SK-N-SH (cell line): ENCODE results near the gene MYO18A. TPM values are rescaled to one million over a fixed set of nuclear protein-coding genes. Genes with fewer than 3 reads are reported as not detected.

Experiments
- CTCF ChIA-PET: fragments of 300-600, 350-600 bp; formaldehyde crosslinking; extraction: SDS; loops from one replicate; lab custom pipeline; 2021; lab: Yijun Ruan, JAX
- POLR2A ChIA-PET: fragments of 350-600 bp; sonication (Branson Sonifier 250); formaldehyde crosslinking; extraction: SDS; loops from one replicate; lab custom pipeline; 2020; ENCODE audit warnings: antibody characterized with exemption, inconsistent platforms; lab: Yijun Ruan, JAX
- DNase-seq: peaks from one replicate; pipeline ENCODE4 v3.0.0; 2012
- H2AFZ ChIP-seq: fragments of 200-600 bp; sonication (generic); 2 replicates; pipeline ENCODE4 v1.8.1; 2016; ENCODE audit warnings: antibody characterized with exemption, mild to moderate bottlenecking, low read depth
- H3F3A ChIP-seq: fragments of 200-600 bp; sonication (generic); replicated peaks from 2 replicates; pipeline ENCODE3; 2016; ENCODE audit warnings: antibody characterized with exemption, mild to moderate bottlenecking; ENCODE audit not compliant: insufficient read depth
- H3K27ac ChIP-seq, 2 experiments: fragments of 200-500 bp in 1 of 2; fragments of 200-600 bp in 1 of 2; sonication (Bioruptor generic) in 1 of 2; sonication (generic), shearing (Covaris generic) in 1 of 2; 2 replicates each; pipeline versions ENCODE4 v1.5.1 to v1.6.1; 2014 to 2016; ENCODE audit warnings: low read depth in 2 of 2, inconsistent platforms in 1 of 2, low read length in 1 of 2, mild to moderate bottlenecking in 1 of 2, mixed read lengths in 1 of 2
- H3K27me3 ChIP-seq: fragments of 200-600 bp; sonication (generic), shearing (Covaris generic); 2 replicates; pipeline ENCODE4 v1.6.1; 2016; ENCODE audit warnings: mixed run types; ENCODE audit not compliant: insufficient read depth
- H3K36me3 ChIP-seq, 2 experiments: fragments of 200-500 bp in 1 of 2; fragments of 200-600 bp in 1 of 2; sonication (Bioruptor generic) in 1 of 2; sonication (generic) in 1 of 2; replicated peaks in 1 of 2; 2 replicates each; pipeline versions ENCODE3 to v1.5.1; 2014 to 2016; ENCODE audit warnings: low read length in 1 of 2, mild to moderate bottlenecking in 1 of 2; ENCODE audit not compliant: insufficient read depth in 2 of 2, control insufficient read depth in 1 of 2
- H3K4me1 ChIP-seq, 2 experiments: fragments of 200-500 bp in 1 of 2; fragments of 200-600 bp in 1 of 2; sonication (Bioruptor generic) in 1 of 2; sonication (generic), shearing (Covaris generic) in 1 of 2; 2 replicates each; pipeline versions ENCODE4 v1.5.1 to v1.6.1; 2014 to 2016; ENCODE audit warnings: low read depth in 1 of 2, low read length in 1 of 2, mixed run types in 1 of 2; ENCODE audit not compliant: insufficient read depth in 2 of 2, control insufficient read depth in 1 of 2
- H3K4me2 ChIP-seq: fragments of 200-600 bp; sonication (generic), shearing (Covaris generic); 2 replicates; pipeline ENCODE4 v1.6.1; 2017; ENCODE audit warnings: mixed run types
- H3K4me3 ChIP-seq, 2 experiments: fragments of 200-500 bp in 1 of 2; fragments of 200-600 bp in 1 of 2; sonication (Bioruptor generic) in 1 of 2; sonication (generic), shearing (Covaris generic) in 1 of 2; 2 replicates each; pipeline versions ENCODE4 v1.5.1 to v1.8.1; 2014 to 2016; ENCODE audit warnings: low read depth in 2 of 2, inconsistent platforms in 1 of 2, low read length in 1 of 2, mild to moderate bottlenecking in 1 of 2, mixed read lengths in 1 of 2, moderate library complexity in 1 of 2
- H3K79me2 ChIP-seq: fragments of 200-600 bp; sonication (generic); 2 replicates; pipeline ENCODE4 v1.8.1; 2017; ENCODE audit warnings: mild to moderate bottlenecking; ENCODE audit not compliant: insufficient read depth
- H3K9ac ChIP-seq: fragments of 200-600 bp; sonication (generic); 2 replicates; pipeline ENCODE4 v1.6.1; 2017; ENCODE audit warnings: mixed run types
- H3K9me2 ChIP-seq: fragments of 200-600 bp; sonication (generic); 2 replicates; pipeline ENCODE4 v1.6.1; 2017; ENCODE audit warnings: mixed run types
- H3K9me3 ChIP-seq: fragments of 200-600 bp; sonication (generic); 2 replicates; pipeline ENCODE4 v1.6.1; 2017; ENCODE audit warnings: mixed run types, mild to moderate bottlenecking, moderate library complexity
- H4K20me1 ChIP-seq: fragments of 200-600 bp; sonication (generic); 2 replicates; pipeline ENCODE4 v1.6.1; 2017; ENCODE audit warnings: mild to moderate bottlenecking, mixed run types; ENCODE audit not compliant: insufficient read depth
- CHD2 ChIP-seq: fragments of 150-350 bp; IDR thresholded peaks from 2 replicates; pipeline ENCODE4 v1.6.1; 2018; ENCODE audit warnings: low read length; ENCODE audit not compliant: partially characterized antibody
- ELF1 ChIP-seq: IDR thresholded peaks from 2 replicates; pipeline ENCODE4 v1.4.0; 2012
- EP300 ChIP-seq, 2 experiments: IDR thresholded peaks; 2 replicates each; pipeline versions ENCODE4 v1.4.0 to v1.6.1; 2012; ENCODE audit warnings: borderline replicate concordance in 1 of 2, low read depth in 1 of 2, low read length in 1 of 2
- EZH2phosphoT487 ChIP-seq: fragments of 200-600 bp; sonication (generic); IDR thresholded peaks from 2 replicates; pipeline ENCODE4 v1.6.1; 2017; ENCODE audit warnings: low read depth, mixed run types, mild to moderate bottlenecking, antibody characterized with exemption, moderate library complexity, borderline replicate concordance
- FOSL2 ChIP-seq: IDR thresholded peaks from 2 replicates; pipeline ENCODE4 v1.4.0; 2012; ENCODE audit warnings: low read depth, mild to moderate bottlenecking, moderate library complexity, borderline replicate concordance
- GATA2 ChIP-seq: sonication (generic); formaldehyde crosslinking; IDR thresholded peaks from 2 replicates; pipeline ENCODE4 v1.5.0; 2020; ENCODE audit warnings: mild to moderate bottlenecking, missing genetic modification reagents
- IRF3 ChIP-seq: fragments of 150-350 bp; IDR thresholded peaks from 2 replicates; pipeline ENCODE4 v1.6.1; 2016; ENCODE audit warnings: mild to moderate bottlenecking, low read depth, low read length
- JUND ChIP-seq: IDR thresholded peaks from 2 replicates; pipeline ENCODE4 v1.4.0; 2012
- MAX ChIP-seq: IDR thresholded peaks from 2 replicates; pipeline ENCODE4 v1.4.0; 2012; ENCODE audit warnings: low read depth
- MXI1 ChIP-seq: IDR thresholded peaks from 2 replicates; pipeline ENCODE4 v1.6.1; 2012; ENCODE audit warnings: mild to moderate bottlenecking, low read depth, low read length, improper control_type of control experiment
- NRF1 ChIP-seq: IDR thresholded peaks from 2 replicates; pipeline ENCODE4 v1.6.1; 2012; ENCODE audit warnings: low read depth, mild to moderate bottlenecking, low read length
- PBX3 ChIP-seq: IDR thresholded peaks from 2 replicates; pipeline ENCODE4; 2012
- RCOR1 ChIP-seq: fragments of 150-350 bp; IDR thresholded peaks from 2 replicates; pipeline ENCODE4 v1.6.1; 2017; ENCODE audit warnings: antibody characterized with exemption, low read length
- RXRA ChIP-seq: IDR thresholded peaks from 2 replicates; pipeline ENCODE4 v1.4.0; 2012; ENCODE audit warnings: low read depth, mild to moderate bottlenecking, borderline replicate concordance
- TAF1 ChIP-seq: IDR thresholded peaks from 2 replicates; pipeline ENCODE4 v1.6.1; 2012; ENCODE audit warnings: low read depth, mild to moderate bottlenecking, low read length, moderate library complexity, borderline replicate concordance
- TEAD4 ChIP-seq: IDR thresholded peaks from 2 replicates; pipeline ENCODE4 v1.4.0; 2012; ENCODE audit warnings: mild to moderate bottlenecking, borderline replicate concordance; ENCODE audit not compliant: insufficient read depth
- USF2 ChIP-seq: fragments of 150-350 bp; IDR thresholded peaks from 2 replicates; pipeline ENCODE4 v1.6.1; 2017; ENCODE audit warnings: antibody characterized with exemption, low read length, low read depth, borderline replicate concordance
- ZBTB33 ChIP-seq: IDR thresholded peaks from 2 replicates; pipeline ENCODE4 v1.4.0; 2012; ENCODE audit warnings: low read depth, borderline replicate concordance
- WGBS: methylation state at CpG from one replicate; pipeline ENCODE4 v1.1.6; 2017; ENCODE audit warnings: low lambda C conversion rate; 5-methylcytosine and 5-hydroxymethylcytosine counted together
- polyA plus RNA-seq, 3 experiments: library from polyadenylated mRNA; depleted of rRNA; stranded (reverse); fragments of >200 nt; gene quantifications; 2 replicates each; pipeline ENCODE4 v1.2.3, GENCODE V29; 2012

The MYO18A gene
- polyA plus RNA-seq, 1 of the 3 experiments (the other 2 are of a cell fraction): 6.6 TPM

- no peak for TF ChIP-seq ZBTB33
- TF ChIP-seq, all 33 proteins: peak for 0
These were observed 120.9 kb downstream of the MYO18A start (continued) for GRCh38 chr17:29059281-29059680.

GRCh38 chr17:29058391-29058790, 121.8 kb downstream of the MYO18A start:
- Histone ChIP-seq H3F3A (no peaks in the 10 kb centered on the region), H3K27me3 (no peaks in the 10 kb centered on the region), H3K79me2 (no peaks in the 10 kb centered on the region), H3K9me3 (no peaks in the 10 kb centered on the region), H3K9me2 (no peaks in the 10 kb centered on the region), H3K4me2 (no peak overlapping the region), H3K4me3 (no peak overlapping the region), H3K27ac (no peak overlapping the region), H3K4me1 (peaks cover 7 to 47% of the 10 kb centered on the region in 2 experiments; a peak in 3 of 4 replicates), H2AFZ (no peak overlapping the region)
- WGBS: 91% methylated on average over 3 of the region's 3 CpGs
- POLR2A ChIA-PET: no interaction called here
- CTCF ChIA-PET: interaction anchor here (0.7 to 0.8 kb wide), 2 partner anchors 21 to 58 kb away, joined by 3 to 5 read pairs; no protein-coding TSS in a partner anchor
- TF ChIP-seq FOSL2 (no peak), JUND (no peak), TEAD4 (no peak), CHD2 (no peak), RCOR1 (no peak), EZH2phosphoT487 (no peak), MAX (no peak), TAF1 (no peak), NRF1 (no peak), GATA2 (CRISPR knock-in tag) (no peak), USF2 (no peak), ELF1 (no peak)
- TF ChIP-seq, all 33 proteins: peak for 0
- Histone ChIP-seq H3K9ac (no peak overlapping the region), H4K20me1 (no peaks in the 10 kb centered on the region), H3K36me3 (no peaks in the 10 kb centered on the region)
- DNase-seq: no peak

- Histone ChIP-seq H3K4me1 (peaks cover 7 to 50% of the 10 kb centered on the region in 2 experiments; a peak in 3 of 4 replicates), H3K9me2 (no peaks in the 10 kb centered on the region), H3K9ac (no peak overlapping the region), H3K36me3 (no peaks in the 10 kb centered on the region), H3K4me2 (no peak overlapping the region), H3K9me3 (no peaks in the 10 kb centered on the region), H3K4me3 (no peak overlapping the region), H3F3A (no peaks in the 10 kb centered on the region), H3K27ac (peak overlapping the region in 1 of 2 experiments; percentile 11; a peak in 1 of 4 replicates), H2AFZ (no peak overlapping the region), H3K27me3 (no peaks in the 10 kb centered on the region), H3K79me2 (no peaks in the 10 kb centered on the region), H4K20me1 (no peaks in the 10 kb centered on the region)
- CTCF ChIA-PET: interaction anchor here (0.6 to 1.2 kb wide), 7 partner anchors 20 to 104 kb away, joined by 3 to 7 read pairs (median 3); no protein-coding TSS in a partner anchor
- POLR2A ChIA-PET: interaction anchor here (1.6 kb wide), 1 partner anchor 20 kb away, joined by 4 read pairs; no protein-coding TSS in a partner anchor
- DNase-seq: no peak
- WGBS: 50% methylated on average over 4 of the region's 4 CpGs
- TF ChIP-seq RCOR1 (no peak), NRF1 (no peak), EZH2phosphoT487 (no peak), IRF3 (no peak), RXRA (no peak), PBX3 (no peak), CHD2 (no peak), MXI1 (no peak), TEAD4 (no peak), JUND (no peak), EP300 (IDR thresholded peaks at IDR 0.05; ENCODE audit: borderline replicate concordance in 1 of 2, low read depth in 1 of 2, low read length in 1 of 2) (no peak)
These were observed 122.8 kb downstream of the MYO18A start for GRCh38 chr17:29057361-29057760.
